Ishikawa (cell line): ENCODE measurements around the gene EBI3.

Experiments
- CEBPB ChIP-seq: IDR thresholded peaks from 2 replicates; pipeline ENCODE4 v1.6.1; 2012
- CREB1 ChIP-seq: IDR thresholded peaks from 2 replicates; pipeline ENCODE4 v1.6.1; 2012; ENCODE audit warnings: low read depth
- EGR1 ChIP-seq: IDR thresholded peaks from 2 replicates; pipeline ENCODE4 v1.6.1; 2012
- EP300 ChIP-seq: IDR thresholded peaks from 2 replicates; pipeline ENCODE4 v1.6.1; 2012; ENCODE audit warnings: borderline replicate concordance
- FOXM1 ChIP-seq: IDR thresholded peaks from 2 replicates; pipeline ENCODE4 v1.6.1; 2012; ENCODE audit warnings: low read depth, borderline replicate concordance
- NFIC ChIP-seq: IDR thresholded peaks from 2 replicates; pipeline ENCODE4 v1.6.1; 2012
- RAD21 ChIP-seq: IDR thresholded peaks from 2 replicates; pipeline ENCODE4 v1.6.1; 2012; ENCODE audit warnings: low read depth
- TAF1 ChIP-seq: IDR thresholded peaks from 2 replicates; pipeline ENCODE4 v1.6.1; 2012; ENCODE audit warnings: low read depth, mild to moderate bottlenecking
- TEAD4 ChIP-seq: IDR thresholded peaks from 2 replicates; pipeline ENCODE4 v1.6.1; 2012
- YY1 ChIP-seq: IDR thresholded peaks from 2 replicates; pipeline ENCODE4 v1.6.1; 2012; ENCODE audit warnings: low read depth
- TF ChIP-seq, protein P1 (sequence below): IDR thresholded peaks from 2 replicates; pipeline ENCODE4 v1.6.1; 2012
- TF ChIP-seq, protein P2 (sequence below): IDR thresholded peaks from 2 replicates; pipeline ENCODE4 v1.6.1; 2012; ENCODE audit warnings: low read depth, mild to moderate bottlenecking
- TF ChIP-seq, protein P3 (sequence below): IDR thresholded peaks from 2 replicates; pipeline ENCODE4 v1.6.1; 2012

DNA sequence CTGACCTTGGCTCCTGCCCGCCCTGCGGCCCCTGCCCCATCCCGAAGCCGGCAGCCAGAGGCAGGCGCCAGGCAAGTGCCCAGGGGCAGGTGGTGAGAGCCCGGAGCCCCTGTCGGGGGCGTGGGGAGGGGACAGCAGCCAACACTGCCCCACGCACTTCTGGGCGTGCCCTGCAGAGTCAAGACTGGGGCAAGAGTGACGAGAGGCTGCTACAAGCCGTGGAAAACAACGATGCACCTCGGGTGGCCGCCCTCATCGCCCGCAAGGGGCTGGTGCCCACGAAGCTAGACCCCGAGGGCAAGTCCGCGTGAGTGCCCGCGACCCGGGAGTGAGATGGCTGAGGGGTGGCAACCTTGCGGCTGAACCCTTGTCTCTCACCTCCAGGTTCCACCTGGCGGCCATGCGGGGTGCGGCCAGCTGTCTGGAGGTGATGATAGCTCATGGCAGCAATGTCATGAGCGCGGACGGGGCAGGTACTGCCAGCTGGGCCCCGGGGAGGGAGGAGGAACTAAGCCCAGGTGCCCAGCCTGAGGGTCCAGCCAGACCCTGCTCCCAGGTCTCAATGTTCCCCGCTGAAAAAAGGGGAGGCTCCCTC lies 29.5 kb upstream of the EBI3 start:
- TF ChIP-seq, protein P1, sequence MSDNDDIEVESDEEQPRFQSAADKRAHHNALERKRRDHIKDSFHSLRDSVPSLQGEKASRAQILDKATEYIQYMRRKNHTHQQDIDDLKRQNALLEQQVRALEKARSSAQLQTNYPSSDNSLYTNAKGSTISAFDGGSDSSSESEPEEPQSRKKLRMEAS: no peak
- no peak for TF ChIP-seq FOXM1
- TF ChIP-seq, protein P2, sequence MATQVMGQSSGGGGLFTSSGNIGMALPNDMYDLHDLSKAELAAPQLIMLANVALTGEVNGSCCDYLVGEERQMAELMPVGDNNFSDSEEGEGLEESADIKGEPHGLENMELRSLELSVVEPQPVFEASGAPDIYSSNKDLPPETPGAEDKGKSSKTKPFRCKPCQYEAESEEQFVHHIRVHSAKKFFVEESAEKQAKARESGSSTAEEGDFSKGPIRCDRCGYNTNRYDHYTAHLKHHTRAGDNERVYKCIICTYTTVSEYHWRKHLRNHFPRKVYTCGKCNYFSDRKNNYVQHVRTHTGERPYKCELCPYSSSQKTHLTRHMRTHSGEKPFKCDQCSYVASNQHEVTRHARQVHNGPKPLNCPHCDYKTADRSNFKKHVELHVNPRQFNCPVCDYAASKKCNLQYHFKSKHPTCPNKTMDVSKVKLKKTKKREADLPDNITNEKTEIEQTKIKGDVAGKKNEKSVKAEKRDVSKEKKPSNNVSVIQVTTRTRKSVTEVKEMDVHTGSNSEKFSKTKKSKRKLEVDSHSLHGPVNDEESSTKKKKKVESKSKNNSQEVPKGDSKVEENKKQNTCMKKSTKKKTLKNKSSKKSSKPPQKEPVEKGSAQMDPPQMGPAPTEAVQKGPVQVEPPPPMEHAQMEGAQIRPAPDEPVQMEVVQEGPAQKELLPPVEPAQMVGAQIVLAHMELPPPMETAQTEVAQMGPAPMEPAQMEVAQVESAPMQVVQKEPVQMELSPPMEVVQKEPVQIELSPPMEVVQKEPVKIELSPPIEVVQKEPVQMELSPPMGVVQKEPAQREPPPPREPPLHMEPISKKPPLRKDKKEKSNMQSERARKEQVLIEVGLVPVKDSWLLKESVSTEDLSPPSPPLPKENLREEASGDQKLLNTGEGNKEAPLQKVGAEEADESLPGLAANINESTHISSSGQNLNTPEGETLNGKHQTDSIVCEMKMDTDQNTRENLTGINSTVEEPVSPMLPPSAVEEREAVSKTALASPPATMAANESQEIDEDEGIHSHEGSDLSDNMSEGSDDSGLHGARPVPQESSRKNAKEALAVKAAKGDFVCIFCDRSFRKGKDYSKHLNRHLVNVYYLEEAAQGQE: no peak
- no peak for TF ChIP-seq TAF1
- no peak for TF ChIP-seq EGR1
- no peak for TF ChIP-seq EP300
- TF ChIP-seq CEBPB: no peak
- TF ChIP-seq TEAD4: no peak
- no peak for TF ChIP-seq NFIC
- no peak for TF ChIP-seq CREB1
- TF ChIP-seq YY1: no peak
- no peak; the same call in 1 of the 2 replicates for TF ChIP-seq RAD21
- TF ChIP-seq, protein P3, sequence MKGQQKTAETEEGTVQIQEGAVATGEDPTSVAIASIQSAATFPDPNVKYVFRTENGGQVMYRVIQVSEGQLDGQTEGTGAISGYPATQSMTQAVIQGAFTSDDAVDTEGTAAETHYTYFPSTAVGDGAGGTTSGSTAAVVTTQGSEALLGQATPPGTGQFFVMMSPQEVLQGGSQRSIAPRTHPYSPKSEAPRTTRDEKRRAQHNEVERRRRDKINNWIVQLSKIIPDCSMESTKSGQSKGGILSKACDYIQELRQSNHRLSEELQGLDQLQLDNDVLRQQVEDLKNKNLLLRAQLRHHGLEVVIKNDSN: no peak
